ENCODE results near the gene PARP12. TPM values are rescaled to one million over a fixed set of nuclear protein-coding genes. Genes with fewer than 3 reads are reported as not detected.

PARP12 gene
- total RNA-seq, 4 donors from 2014 or later, result 17.8 to 21.5 (median 18.5) TPM

DNA sequence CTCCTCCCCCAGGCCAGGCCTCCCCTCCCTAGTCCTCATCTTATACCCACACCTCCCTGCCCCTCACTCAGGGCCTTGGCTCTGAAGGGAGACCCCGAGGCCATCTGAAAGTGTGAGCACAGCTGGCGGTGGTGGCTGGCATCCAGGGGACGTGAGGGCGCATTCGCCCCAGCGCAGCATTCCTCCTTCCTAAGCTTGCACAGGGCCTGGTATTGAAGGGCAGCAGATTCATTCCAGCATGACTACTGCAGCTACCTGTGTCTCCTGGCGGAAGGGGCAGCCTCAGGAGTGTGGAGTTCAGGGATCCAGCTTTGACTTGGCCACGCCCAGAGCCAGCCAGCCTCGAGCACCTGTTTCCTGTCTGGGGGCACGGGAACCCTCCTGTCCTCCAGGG is 72.6 kb downstream of the PARP12 start:
- H3K4me3 ChIP-seq (ENCODE audit: low read depth, poor library complexity, severe bottlenecking), result no peak overlapping the region
- intact Hi-C loops (cut with DNase I; ENCODE audit: low total_unique reads), result no loop called here
- TF ChIP-seq, protein P1, sequence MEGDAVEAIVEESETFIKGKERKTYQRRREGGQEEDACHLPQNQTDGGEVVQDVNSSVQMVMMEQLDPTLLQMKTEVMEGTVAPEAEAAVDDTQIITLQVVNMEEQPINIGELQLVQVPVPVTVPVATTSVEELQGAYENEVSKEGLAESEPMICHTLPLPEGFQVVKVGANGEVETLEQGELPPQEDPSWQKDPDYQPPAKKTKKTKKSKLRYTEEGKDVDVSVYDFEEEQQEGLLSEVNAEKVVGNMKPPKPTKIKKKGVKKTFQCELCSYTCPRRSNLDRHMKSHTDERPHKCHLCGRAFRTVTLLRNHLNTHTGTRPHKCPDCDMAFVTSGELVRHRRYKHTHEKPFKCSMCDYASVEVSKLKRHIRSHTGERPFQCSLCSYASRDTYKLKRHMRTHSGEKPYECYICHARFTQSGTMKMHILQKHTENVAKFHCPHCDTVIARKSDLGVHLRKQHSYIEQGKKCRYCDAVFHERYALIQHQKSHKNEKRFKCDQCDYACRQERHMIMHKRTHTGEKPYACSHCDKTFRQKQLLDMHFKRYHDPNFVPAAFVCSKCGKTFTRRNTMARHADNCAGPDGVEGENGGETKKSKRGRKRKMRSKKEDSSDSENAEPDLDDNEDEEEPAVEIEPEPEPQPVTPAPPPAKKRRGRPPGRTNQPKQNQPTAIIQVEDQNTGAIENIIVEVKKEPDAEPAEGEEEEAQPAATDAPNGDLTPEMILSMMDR (IDR thresholded peaks at IDR 0.05), result no peak
- no peak for TF ChIP-seq POLR2A (IDR thresholded peaks at IDR 0.05)
- 76% methylated on average over 9 to 10 of the region's 10 CpGs for WGBS, 2 donors
- no peak for DNase-seq (ENCODE audit: low spot score in 2 of 2)

DNA sequence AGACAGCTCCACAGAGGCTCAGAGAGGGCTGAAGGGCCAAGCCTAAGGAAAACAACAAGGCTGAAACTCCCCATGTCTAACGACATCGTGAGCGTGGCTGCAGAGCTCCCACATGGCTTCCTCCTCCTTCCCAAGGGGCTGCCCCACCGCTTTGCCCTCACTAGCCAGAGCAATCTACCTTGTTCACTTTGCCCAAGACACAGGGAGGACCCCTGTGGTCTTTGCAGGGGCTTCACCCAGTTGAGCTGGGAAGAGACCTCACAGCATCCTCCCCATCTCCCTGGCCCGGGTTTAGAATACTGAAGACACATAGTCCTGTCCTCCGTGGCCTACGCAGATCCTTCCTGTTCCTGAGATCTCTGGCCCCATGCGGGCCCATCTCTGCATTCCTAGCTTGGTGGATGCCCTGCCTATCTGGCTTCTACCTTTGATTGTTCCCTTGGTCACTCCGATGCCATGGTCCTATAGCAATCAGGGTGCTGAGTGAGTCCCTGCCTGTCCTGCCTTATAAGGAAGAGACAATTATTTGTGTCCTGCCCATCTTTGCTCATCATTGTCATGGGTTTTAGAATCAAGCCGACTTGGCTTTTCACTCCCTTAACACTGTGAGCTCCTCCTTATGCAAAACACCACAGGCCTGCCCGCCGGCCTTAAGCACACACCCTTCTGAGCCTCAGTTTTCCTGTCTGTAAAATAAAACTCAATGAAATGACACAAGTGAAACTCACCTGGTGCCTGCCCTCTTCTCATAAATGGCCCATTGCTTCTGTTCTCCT is 73.2 kb downstream of the PARP12 start:
- no peak for DNase-seq (ENCODE audit: low spot score in 2 of 2)
- intact Hi-C loops (cut with DNase I; ENCODE audit: low total_unique reads), result no loop called here
- no peak for TF ChIP-seq POLR2A (IDR thresholded peaks at IDR 0.05)
- TF ChIP-seq, protein P1 (IDR thresholded peaks at IDR 0.05), result no peak
- H3K4me3 ChIP-seq (ENCODE audit: low read depth, poor library complexity, severe bottlenecking), result no peak overlapping the region
- WGBS, 2 donors, result 87 to 90% methylated on average over 12 of the region's 12 CpGs

DNA sequence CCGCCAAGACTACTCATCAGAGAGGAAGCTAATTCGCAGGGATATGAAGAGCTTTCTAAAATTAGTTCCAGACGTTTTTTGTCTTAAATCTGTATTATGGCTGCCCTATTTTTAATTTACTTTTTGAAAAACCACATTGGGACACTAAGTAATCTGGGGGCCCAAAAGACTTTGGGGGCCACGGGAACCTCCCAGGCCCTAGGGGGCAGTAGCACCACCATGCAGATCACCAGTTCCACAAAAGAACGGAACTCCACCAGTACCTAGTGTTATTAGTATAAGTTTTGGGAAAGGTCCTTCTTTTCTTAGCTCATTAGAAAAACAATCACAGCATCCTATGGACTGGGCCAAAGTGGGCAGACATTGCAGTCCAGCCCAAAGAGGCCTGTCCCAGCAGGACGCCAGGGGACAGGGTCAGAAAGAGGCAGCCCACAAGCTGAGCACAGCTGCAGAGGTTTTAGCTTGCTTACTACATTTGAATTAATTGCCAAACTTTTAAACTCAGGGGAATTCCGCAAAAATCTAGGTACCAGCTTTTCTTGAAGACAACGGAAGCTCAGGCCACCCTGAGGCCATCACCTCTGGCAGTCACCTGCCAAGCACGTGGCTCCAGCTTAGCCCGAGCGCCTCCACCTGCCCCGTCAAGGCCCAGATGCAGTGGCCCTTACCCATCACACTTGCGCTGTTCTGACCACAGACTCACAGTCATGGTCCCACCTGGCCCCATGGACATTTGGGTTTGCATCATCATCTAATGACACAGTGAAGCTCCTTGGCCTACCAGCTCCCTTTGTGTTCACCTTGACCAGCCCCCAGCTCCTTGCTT is 74.8 kb downstream of the PARP12 start:
- H3K4me3 ChIP-seq (ENCODE audit: low read depth, poor library complexity, severe bottlenecking), result no peak overlapping the region
- intact Hi-C loops (cut with DNase I; ENCODE audit: low total_unique reads), result no loop called here
- TF ChIP-seq POLR2A (IDR thresholded peaks at IDR 0.05), result no peak
- TF ChIP-seq, protein P1 (IDR thresholded peaks at IDR 0.05), result no peak
- 69 to 71% methylated on average over 13 of the region's 13 CpGs for WGBS, 2 donors
- DNase-seq (ENCODE audit: low spot score in 2 of 2), result no peak

DNA sequence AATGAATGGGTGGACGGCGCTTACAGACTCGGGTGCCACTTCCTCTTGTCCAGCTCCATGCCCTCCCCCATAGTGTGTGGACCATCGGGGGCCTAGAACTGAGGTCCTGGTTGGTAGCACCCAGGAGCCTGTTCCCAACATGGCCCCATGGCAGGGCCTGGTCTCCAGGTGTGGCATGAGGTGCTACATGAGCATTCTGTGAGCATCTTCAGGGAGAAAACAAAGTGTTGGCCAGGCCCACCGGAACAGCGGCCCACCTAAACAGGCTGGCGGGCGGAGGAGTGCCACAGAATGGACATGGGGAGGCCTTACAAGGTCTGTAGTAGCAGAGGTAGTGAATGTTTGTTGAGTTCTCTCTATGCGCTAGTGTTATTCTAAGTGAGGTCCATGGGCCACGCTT is 76.9 kb downstream of the PARP12 start:
- H3K4me3 ChIP-seq (ENCODE audit: low read depth, poor library complexity, severe bottlenecking), result no peak overlapping the region
- 89 to 90% methylated on average over 10 of the region's 10 CpGs for WGBS, 2 donors
- no peak for DNase-seq (ENCODE audit: low spot score in 2 of 2)
- intact Hi-C loops (cut with DNase I; ENCODE audit: low total_unique reads), result no loop called here
- TF ChIP-seq, protein P1 (IDR thresholded peaks at IDR 0.05), result no peak
- TF ChIP-seq POLR2A (IDR thresholded peaks at IDR 0.05), result no peak

DNA sequence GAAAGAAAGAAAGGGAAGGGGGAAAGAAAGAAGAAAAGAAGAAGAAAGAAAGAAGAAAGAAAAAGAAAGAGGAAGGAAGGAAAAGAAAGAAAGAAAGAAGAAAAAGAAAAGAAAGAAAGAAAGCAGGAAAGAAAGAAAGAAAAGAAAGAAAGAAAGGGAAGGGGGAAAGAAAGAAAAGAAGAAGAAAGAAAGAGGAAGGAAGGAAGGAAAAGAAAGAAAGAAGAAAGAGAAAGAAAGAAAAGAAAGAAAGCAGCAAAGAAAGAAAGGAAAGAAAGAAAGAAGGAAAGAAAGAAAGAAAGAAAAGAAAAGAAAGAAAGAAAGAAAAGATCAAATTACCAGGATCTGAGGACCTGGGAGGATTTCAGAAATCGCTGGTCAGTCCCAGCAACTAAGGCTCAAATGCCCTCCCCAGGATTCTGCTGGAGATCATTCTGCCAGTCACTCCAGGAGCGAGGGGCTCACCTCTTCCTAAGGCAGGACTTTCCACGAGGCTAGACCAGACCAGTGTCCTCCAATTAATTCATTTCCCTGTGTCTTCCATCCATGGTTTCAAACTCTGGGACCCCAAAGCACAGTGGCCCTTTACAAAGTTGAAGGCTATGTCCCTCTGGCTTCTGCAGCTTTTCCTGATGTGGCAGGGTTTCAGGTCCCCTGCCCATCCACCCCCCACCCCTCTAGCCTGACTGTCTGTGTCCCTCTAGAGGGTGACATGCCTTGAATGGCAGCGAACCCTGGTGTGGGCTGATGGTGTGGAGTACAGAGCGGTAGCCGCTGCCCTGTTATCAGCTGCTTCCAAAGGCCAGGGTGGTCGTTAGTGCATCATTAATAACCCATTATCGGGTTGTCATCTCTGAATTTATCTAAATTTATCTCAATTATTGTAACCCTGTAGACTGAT is 77.9 kb downstream of the PARP12 start:
- 68 to 76% methylated on average over 8 of the region's 8 CpGs for WGBS, 2 donors
- no peak for DNase-seq (ENCODE audit: low spot score in 2 of 2)
- TF ChIP-seq POLR2A (IDR thresholded peaks at IDR 0.05), result no peak
- TF ChIP-seq, protein P1 (IDR thresholded peaks at IDR 0.05), result no peak
- H3K4me3 ChIP-seq (ENCODE audit: low read depth, poor library complexity, severe bottlenecking), result no peak overlapping the region
- intact Hi-C loops (cut with DNase I; ENCODE audit: low total_unique reads), result no loop called here
